H9 (cell line): ENCODE measurements around the gene TUBB6. TPM values are rescaled to one million over a fixed set of nuclear protein-coding genes. Genes with fewer than 3 reads are reported as not detected.
A peak's percentile ranks its signal among the peaks of the same experiment; 100 is the strongest.

ENCODE experiments used
- DNase-seq: peaks from one replicate; pipeline ENCODE4 v3.0.0-alpha.2; 2017
- H2AFZ ChIP-seq: one replicate; pipeline ENCODE4 v1.6.1; 2013; ENCODE audit warnings: mild to moderate bottlenecking, low read length, control low read depth, moderate library complexity
- H2AK5ac ChIP-seq: 2 replicates; pipeline ENCODE4 v1.6.1; 2013; ENCODE audit warnings: low read length, control low read depth, mixed read lengths; ENCODE audit not compliant: insufficient read length
- H2BK120ac ChIP-seq: one replicate; pipeline ENCODE4 v1.6.1; 2013; ENCODE audit warnings: low read depth, mild to moderate bottlenecking, low read length, control low read depth, inconsistent platforms; ENCODE audit not compliant: poor library complexity, severe bottlenecking
- H2BK12ac ChIP-seq: 2 replicates; pipeline ENCODE4 v1.6.1; 2013; ENCODE audit warnings: low read length, control low read depth, mixed read lengths, low read depth; ENCODE audit not compliant: insufficient read length
- H2BK15ac ChIP-seq: 2 replicates; pipeline ENCODE4 v1.6.1; 2013; ENCODE audit warnings: low read depth, low read length, control low read depth
- H2BK20ac ChIP-seq: one replicate; pipeline ENCODE4 v1.6.1; 2013; ENCODE audit warnings: low read depth, mild to moderate bottlenecking, low read length, control low read depth, inconsistent platforms; ENCODE audit not compliant: poor library complexity, severe bottlenecking
- H2BK5ac ChIP-seq: 2 replicates; pipeline ENCODE4 v1.6.1; 2013; ENCODE audit warnings: low read length, control low read depth, mixed read lengths; ENCODE audit not compliant: insufficient read length
- H3K14ac ChIP-seq: 2 replicates; pipeline ENCODE4 v1.6.1; 2013; ENCODE audit warnings: low read length, control low read depth; ENCODE audit not compliant: insufficient read depth
- H3K18ac ChIP-seq: 2 replicates; pipeline ENCODE4 v1.6.1; 2013; ENCODE audit warnings: low read depth, mild to moderate bottlenecking, mixed read lengths, low read length, control low read depth; ENCODE audit not compliant: insufficient read length
- H3K23ac ChIP-seq: 2 replicates; pipeline ENCODE4 v1.6.1; 2013; ENCODE audit warnings: low read length, control low read depth, mixed read lengths, low read depth; ENCODE audit not compliant: insufficient read length
- H3K23me2 ChIP-seq: 2 replicates; pipeline ENCODE4 v1.6.1; 2013; ENCODE audit warnings: low read depth, mild to moderate bottlenecking, mixed read lengths, low read length, control low read depth; ENCODE audit not compliant: insufficient read length, poor library complexity, severe bottlenecking
- H3K27ac ChIP-seq: 2 replicates; pipeline ENCODE4 v1.5.1; 2013; ENCODE audit warnings: low read length, control low read depth, mixed read lengths, low read depth; ENCODE audit not compliant: insufficient read length
- H3K27me3 ChIP-seq: 2 replicates; pipeline ENCODE4 v1.6.1; 2013; ENCODE audit warnings: low read length, control low read depth, inconsistent platforms; ENCODE audit not compliant: insufficient read depth
- H3K4ac ChIP-seq: 2 replicates; pipeline ENCODE4 v1.6.1; 2013; ENCODE audit warnings: low read depth, mild to moderate bottlenecking, control low read depth, inconsistent platforms, low read length, moderate library complexity
- H3K4me1 ChIP-seq: 2 replicates; pipeline ENCODE4 v1.6.1; 2013; ENCODE audit warnings: low read length, control low read depth, inconsistent platforms; ENCODE audit not compliant: insufficient read depth
- H3K4me2 ChIP-seq: 2 replicates; pipeline ENCODE4 v1.6.1; 2013; ENCODE audit warnings: low read length, control low read depth, mixed read lengths; ENCODE audit not compliant: insufficient read length, insufficient read depth
- H3K56ac ChIP-seq: 2 replicates; pipeline ENCODE4 v1.6.1; 2013; ENCODE audit warnings: low read depth, mild to moderate bottlenecking, mixed read lengths, low read length, control low read depth; ENCODE audit not compliant: insufficient read length
- H3K79me1 ChIP-seq: 2 replicates; pipeline ENCODE4 v1.6.1; 2013; ENCODE audit warnings: low read depth, mild to moderate bottlenecking, moderate library complexity, low read length, control low read depth, inconsistent platforms; ENCODE audit not compliant: insufficient read depth, poor library complexity, severe bottlenecking
- H3K79me2 ChIP-seq: 2 replicates; pipeline ENCODE4 v1.6.1; 2013; ENCODE audit warnings: low read length, control low read depth, inconsistent platforms; ENCODE audit not compliant: insufficient read depth
- H3K9ac ChIP-seq: 2 replicates; pipeline ENCODE4 v1.6.1; 2013; ENCODE audit warnings: low read length, control low read depth, mixed read lengths; ENCODE audit not compliant: insufficient read length; ENCODE audit errors: extremely low read depth
- H3K9me3 ChIP-seq: one replicate; pipeline ENCODE4 v1.6.1; 2013; ENCODE audit warnings: low read depth, low read length, inconsistent platforms; ENCODE audit not compliant: control insufficient read depth
- H3T11ph ChIP-seq: one replicate; pipeline ENCODE4 v1.6.1; 2013; ENCODE audit warnings: mild to moderate bottlenecking, low read length, control low read depth, inconsistent platforms
- H4K20me1 ChIP-seq: one replicate; pipeline ENCODE4 v1.6.1; 2013; ENCODE audit not compliant: control insufficient read depth, insufficient read length, insufficient read depth
- H4K5ac ChIP-seq: 2 replicates; pipeline ENCODE4 v1.6.1; 2013; ENCODE audit warnings: low read depth, mild to moderate bottlenecking, mixed read lengths, low read length, control low read depth; ENCODE audit not compliant: insufficient read length
- H4K8ac ChIP-seq: replicated peaks from 2 replicates; pipeline ENCODE4 v1.6.1; 2013; ENCODE audit warnings: low read length, control low read depth, mixed read lengths, low read depth; ENCODE audit not compliant: insufficient read length
- H4K91ac ChIP-seq: 2 replicates; pipeline ENCODE4 v1.6.1; 2013; ENCODE audit warnings: low read depth, mild to moderate bottlenecking, moderate library complexity, mixed read lengths, low read length, control low read depth; ENCODE audit not compliant: insufficient read length
- H3K27ac Mint-ChIP-seq, 3 experiments: 2 replicates in 2 of 3; 3 replicates in 1 of 3; pipeline ENCODE4 v1.8.0; 2020 to 2021; ENCODE audit warnings: mixed read lengths in 3 of 3, mild to moderate bottlenecking in 1 of 3, moderate library complexity in 1 of 3
- H3K27me3 Mint-ChIP-seq: 2 replicates; pipeline ENCODE4 v1.8.0; 2021; ENCODE audit warnings: low read depth, mild to moderate bottlenecking, moderate library complexity, mixed read lengths
- H3K36me3 Mint-ChIP-seq, 3 experiments: 2 replicates in 2 of 3; 3 replicates in 1 of 3; pipeline ENCODE4 v1.8.0; 2020 to 2021; ENCODE audit warnings: low read depth in 3 of 3, mixed read lengths in 3 of 3; ENCODE audit not compliant: insufficient read depth in 1 of 3
- H3K4me1 Mint-ChIP-seq, 2 experiments: 2 replicates each; pipeline ENCODE4 v1.8.0; 2020; ENCODE audit warnings: mixed read lengths in 2 of 2
- H3K4me3 Mint-ChIP-seq, 2 experiments: 2 replicates in 1 of 2; 3 replicates in 1 of 2; pipeline ENCODE4 v1.8.0; 2020 to 2021; ENCODE audit warnings: mild to moderate bottlenecking in 2 of 2, mixed read lengths in 2 of 2, moderate library complexity in 1 of 2
- H3K9me3 Mint-ChIP-seq, 2 experiments: 2 replicates in 1 of 2; 3 replicates in 1 of 2; pipeline ENCODE4 v1.8.0; 2020; ENCODE audit warnings: mild to moderate bottlenecking in 2 of 2, mixed read lengths in 2 of 2, moderate library complexity in 1 of 2
- CTCF ChIP-seq: fragments of 200-600 bp; sonication (generic); conservative IDR thresholded peaks from 3 replicates; pipeline ENCODE4 v1.8.0; 2021; ENCODE audit warnings: antibody characterized with exemption, mild to moderate bottlenecking
- WGBS: extraction: QIAGEN DNeasy Blood & Tissue Kit; methylation state at CpG from one replicate; pipeline ENCODE4 v1.1.7; 2013; ENCODE audit warnings: missing lambda C conversion rate, low lambda C conversion rate, mixed read lengths; ENCODE audit not compliant: insufficient read length; ENCODE audit errors: extremely low coverage; 5-methylcytosine and 5-hydroxymethylcytosine counted together
- total RNA-seq: library from RNA; stranded (reverse); gene quantifications from 2 replicates; pipeline ENCODE4 v1.2.1, GENCODE V29; 2021

TUBB6 gene
- total RNA-seq, 1 experiment from 2014 or later = 134 TPM

DNA sequence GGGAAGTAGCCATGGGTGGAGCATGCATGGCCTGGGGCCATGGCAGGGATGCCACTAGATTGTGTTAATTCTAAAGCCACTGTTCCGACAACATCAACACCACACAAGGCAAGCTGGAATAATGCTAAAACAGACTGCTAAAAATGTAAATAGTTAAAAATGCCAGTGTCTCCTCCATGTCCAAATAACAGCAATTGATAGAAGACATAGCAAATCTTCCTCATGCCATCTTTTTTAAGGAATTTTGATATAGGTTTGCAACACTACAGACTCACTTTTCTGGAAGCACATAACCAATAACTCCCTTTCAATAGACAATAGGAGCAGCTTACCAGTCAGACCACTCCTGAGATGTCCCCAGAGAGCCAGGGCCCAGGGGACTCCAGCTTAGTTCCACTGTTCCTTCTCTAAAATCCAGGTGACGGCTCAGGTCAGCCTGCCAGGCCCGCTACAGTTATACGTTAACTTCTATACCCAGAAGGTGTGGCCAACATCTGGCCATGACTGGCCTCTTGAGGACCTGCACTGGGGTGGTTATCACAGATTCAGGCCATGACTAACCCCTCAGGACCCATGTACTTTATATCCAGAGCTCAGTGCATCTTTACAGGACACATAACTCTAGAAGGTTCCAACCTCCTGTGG is 20.3 kb downstream of the TUBB6 start:
- H2BK5ac ChIP-seq = no peak overlapping the region
- peaks cover 25 to 69% (median 50%) of the 10 kb centered on the region in 3 experiments; a peak in 6 of 7 replicates for H3K36me3 Mint-ChIP-seq
- H4K8ac ChIP-seq = no peak overlapping the region
- no peak for DNase-seq
- H3K56ac ChIP-seq = no peak overlapping the region
- H3K9me3 Mint-ChIP-seq = no peaks in the 10 kb centered on the region; a peak in 1 of 5 replicates
- no peak overlapping the region for H2AFZ ChIP-seq
- peak overlapping the region in 2 of 3 experiments; percentile 47 to 77; a peak in 2 of 7 replicates for H3K27ac Mint-ChIP-seq
- no peaks in the 10 kb centered on the region for H4K20me1 ChIP-seq
- no peak overlapping the region for H3K23ac ChIP-seq
- H2BK15ac ChIP-seq = no peak overlapping the region
- H3K4ac ChIP-seq = no peak overlapping the region
- H3K27ac ChIP-seq = no peak overlapping the region
- no peak; the same call in 1 of the 3 replicates for TF ChIP-seq CTCF
- H4K5ac ChIP-seq = no peak overlapping the region
- no peak overlapping the region for H2BK20ac ChIP-seq
- no peak overlapping the region for H3K4me2 ChIP-seq
- H4K91ac ChIP-seq = no peak overlapping the region
- no peak overlapping the region for H2AK5ac ChIP-seq
- no peaks in the 10 kb centered on the region for H3K79me2 ChIP-seq
- H3K18ac ChIP-seq = no peak overlapping the region
- no CpG with 5 or more reads among the region's 4 CpGs for WGBS
- H3K9ac ChIP-seq = no peak overlapping the region
- H2BK120ac ChIP-seq = no peak overlapping the region
- H3K23me2 ChIP-seq = no peaks in the 10 kb centered on the region
- no peaks in the 10 kb centered on the region for H3K27me3 ChIP-seq
- H2BK12ac ChIP-seq = no peak overlapping the region
- no peaks in the 10 kb centered on the region for H3K27me3 Mint-ChIP-seq
- no peaks in the 10 kb centered on the region for H3K4me1 ChIP-seq
- no peak overlapping the region for H3T11ph ChIP-seq
- H3K14ac ChIP-seq = no peak overlapping the region
- no peak overlapping the region for H3K4me3 Mint-ChIP-seq
- peaks cover 9% of the 10 kb centered on the region in 2 experiments for H3K4me1 Mint-ChIP-seq
- H3K9me3 ChIP-seq = no peaks in the 10 kb centered on the region
- H3K79me1 ChIP-seq = no peaks in the 10 kb centered on the region
